ENCODE data around the gene ADAMTS12.
"Not testable (repeated sequence)": the region's sequence is repeated elsewhere in the genome, so short reads cannot be mapped to it uniquely, and the experiment has no call there.

Gene ADAMTS12

GRCh38 chr5:33527696-33528095, 364.1 kb downstream of the ADAMTS12 start:
- no peak for TF ChIP-seq CTCF (IDR thresholded peaks at IDR 0.05; ENCODE audit: low read depth, low read length)
- H3K4me3 ChIP-seq (ENCODE audit: low read depth, low read length): no peak overlapping the region

- no peak overlapping the region for H3K4me3 ChIP-seq (ENCODE audit: low read depth, low read length)
- no peak for TF ChIP-seq CTCF (IDR thresholded peaks at IDR 0.05; ENCODE audit: low read depth, low read length)
Measured at GRCh38 chr5:33526755-33527154, 365.0 kb downstream of the ADAMTS12 start.

- TF ChIP-seq CTCF (IDR thresholded peaks at IDR 0.05; ENCODE audit: low read depth, low read length): no peak
- no peak overlapping the region for H3K4me3 ChIP-seq (ENCODE audit: low read depth, low read length)
Measured at GRCh38 chr5:33524476-33524875, 367.3 kb downstream of the ADAMTS12 start.

GRCh38 chr5:33523208-33523771, 368.5 kb downstream of the ADAMTS12 start:
- TF ChIP-seq CTCF (IDR thresholded peaks at IDR 0.05; ENCODE audit: low read depth, low read length): no peak
- H3K4me3 ChIP-seq (ENCODE audit: low read depth, low read length): no peak overlapping the region

GRCh38 chr5:33516421-33516820, 375.4 kb downstream of the ADAMTS12 start:
- no peak for TF ChIP-seq CTCF (IDR thresholded peaks at IDR 0.05; ENCODE audit: low read depth, low read length)
- no peak overlapping the region for H3K4me3 ChIP-seq (ENCODE audit: low read depth, low read length)

GRCh38 chr5:33515366-33515765, 376.4 kb downstream of the ADAMTS12 start:
- not testable (repeated sequence) for H3K4me3 ChIP-seq (ENCODE audit: low read depth, low read length)

- no peak for TF ChIP-seq CTCF (IDR thresholded peaks at IDR 0.05; ENCODE audit: low read depth, low read length)
- no peak overlapping the region for H3K4me3 ChIP-seq (ENCODE audit: low read depth, low read length)
Measured at GRCh38 chr5:33513462-33514185, 378.2 kb downstream of the ADAMTS12 start.

- no peak for TF ChIP-seq CTCF (IDR thresholded peaks at IDR 0.05; ENCODE audit: low read depth, low read length)
- no peak overlapping the region for H3K4me3 ChIP-seq (ENCODE audit: low read depth, low read length)
Measured at GRCh38 chr5:33509036-33509435, 382.8 kb downstream of the ADAMTS12 start.
